Heart left ventricle (tissue), 16 donors: ENCODE data around the gene DOCK4. TPM values are rescaled to one million over a fixed set of nuclear protein-coding genes. Genes with fewer than 3 reads are reported as not detected.

Experiments
- ATAC-seq, 4 donors: fragments of 200-7000 bp; cut with Tn5 transposase; one replicate each; pipeline ENCODE4 v1.9.1; 2020 to 2022; ENCODE audit warnings: moderate library complexity in 4 of 4, mild to moderate bottlenecking in 3 of 4, moderate number of reproducible peaks in 1 of 4
- DNase-seq, 5 donors: peaks; one replicate each; pipeline ENCODE4 v3.0.0-alpha.2; 2020
- H3K27ac ChIP-seq, 12 donors: fragments of 200-600 bp; sonication (generic) in 4 of 12; one replicate each; pipeline versions ENCODE4 v1.5.0 to v1.8.0; 2016 to 2022; ENCODE audit warnings: mild to moderate bottlenecking in 2 of 12
- H3K27me3 ChIP-seq, 9 donors: fragments of 200-600 bp; sonication (generic) in 2 of 9; one replicate each; pipeline versions ENCODE4 v1.5.1 to v1.8.0; 2016 to 2022; ENCODE audit warnings: mild to moderate bottlenecking in 3 of 9
- H3K36me3 ChIP-seq, 9 donors: fragments of 200-600 bp; sonication (generic) in 2 of 9; one replicate each; pipeline versions ENCODE4 v1.5.0 to v1.8.0; 2018 to 2022; ENCODE audit warnings: mild to moderate bottlenecking in 2 of 9
- H3K4me1 ChIP-seq, 12 donors: fragments of 200-600 bp; sonication (generic) in 4 of 12; one replicate each; pipeline versions ENCODE4 v1.5.0 to v1.8.0; 2016 to 2022; ENCODE audit warnings: mild to moderate bottlenecking in 3 of 12
- H3K4me3 ChIP-seq, 12 donors: fragments of 200-600 bp; sonication (generic) in 4 of 12; one replicate each; pipeline versions ENCODE4 v1.5.0 to v1.8.0; 2017 to 2022; ENCODE audit warnings: mild to moderate bottlenecking in 9 of 12, moderate library complexity in 4 of 12
- H3K9me3 ChIP-seq, 12 donors: fragments of 200-600 bp; sonication (generic) in 4 of 12; one replicate each; pipeline versions ENCODE4 v1.5.0 to v1.8.0; 2016 to 2022; ENCODE audit warnings: mild to moderate bottlenecking in 1 of 12
- POLR2A ChIP-seq, 2 donors: fragments of 450-650 bp; IDR thresholded peaks; one replicate each; pipeline ENCODE4 v1.6.1; 2017; ENCODE audit warnings: antibody characterized with exemption in 2 of 2, mild to moderate bottlenecking in 2 of 2, moderate library complexity in 2 of 2
- WGBS, 4 donors: extraction: QIAGEN DNeasy Blood & Tissue Kit in 2 of 4; methylation state at CpG; one replicate each; pipeline versions ENCODE4 v1.1.5 to v1.1.7; 2013 to 2018; 5-methylcytosine and 5-hydroxymethylcytosine counted together
- intact Hi-C, 10 donors: fragments of 100-400 bp; cut with DNase I; formaldehyde crosslinking; loops; one replicate each; pipeline versions ENCODE4 v1.11.1 to v1.14.2; 2022
- polyA plus RNA-seq, 2 donors: library from polyadenylated mRNA; stranded (reverse); fragments of 200-250 nt; gene quantifications; one replicate each; pipeline ENCODE4 v1.2.3, GENCODE V29; 2013
- total RNA-seq, 9 donors: library from RNA; depleted of rRNA in 2 of 9; stranded (reverse); fragments of >200 nt in 2 of 9; fragmentation: NEBNext Ultra II Directional in 3 of 9; extraction: Animal tissue kit (Norgen Biotek cat#: 25700) in 3 of 9; gene quantifications; one replicate each; pipeline versions ENCODE4 v1.1.0 to v1.2.4, GENCODE V29; 2016 to 2023
- TF ChIP-seq, protein P1 (sequence below), 12 donors: fragments of 200-600 bp; sonication (generic) in 4 of 12; IDR thresholded peaks; one replicate each; pipeline versions ENCODE4 v1.5.0 to v1.8.0; 2018 to 2022; ENCODE audit warnings: antibody characterized with exemption in 12 of 12, mild to moderate bottlenecking in 5 of 12
- donor health status: ischemic (EF 13 %, LVEDD 7.1; RV severe dilation, severe dysfunction).
- donor health status: healthy with polysubstance abuse.
- donor health status: DM: no; HTN: yes; CAD: no.
- donor health status: DM: no; HTN: no; CAD: no.
- donor health status: ischemic (EF 25% LVEDD 6.9; RV normal size, moderate dysfunction).
- donor health status: ischemic (EF 25% LVEDD 5.7; RV mildly dilated, moderate dysfunction).
- donor health status: healthy.
- donor health status: DM: yes; HTN: yes; CAD: no.
- donor health status: ischemic (EF 35%, LVEDD 5.7; RV mildly dilated, moderate dysfunction).
- donor health status: nonischemic (EF 11% LVEDD 7.7; RV severe dilation, severe dysfunction).
- donor health status: DM: yes; HTN: yes; CAD: no.
- donor health status: PGD.
- donor health status: ischemic (EF 29% LVEDD 5.4; RV normal size, mild dysfunction).
- donor health status: nonischemic (EF 23%, LVEDD 6.1; RV moderate dilation, normal function).

The DOCK4 gene
- total and polyA plus RNA-seq, 11 donors, result 5.1 to 40.8 (median 13.1) TPM

DNA sequence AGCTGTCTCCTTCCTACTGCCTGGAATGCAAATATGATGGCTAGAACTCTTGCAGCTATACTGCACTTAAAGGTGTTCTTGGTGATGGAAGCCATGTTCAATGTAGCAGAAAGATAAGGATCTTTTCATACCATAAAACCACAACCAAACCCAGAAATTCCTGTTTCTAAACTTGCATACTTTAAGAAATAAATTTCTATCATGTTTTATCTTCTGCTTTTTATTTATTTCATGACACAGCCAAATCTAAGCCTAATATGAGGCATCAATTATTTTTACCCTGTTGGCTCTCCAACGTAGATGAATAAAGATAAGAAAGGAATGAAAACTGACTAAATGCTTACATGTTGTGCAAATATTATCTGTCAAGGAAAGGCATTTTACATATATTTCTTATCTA is 224.1 kb downstream of the DOCK4 start:
- Histone ChIP-seq H3K36me3 (peaks cover 0 to 29% (median 12%) of the 10 kb centered on the region in 9 donors), H3K27me3 (no peaks in the 10 kb centered on the region), H3K27ac (no peak overlapping the region), H3K9me3 (no peaks in the 10 kb centered on the region), H3K4me3 (no peak overlapping the region), H3K4me1 (peaks cover 0 to 20% (median 7%) of the 10 kb centered on the region in 12 donors)
- no peak for DNase-seq
- 82 to 89% (median 88%) methylated on average over 1 of the region's 1 CpG for WGBS, 4 donors
- TF ChIP-seq POLR2A (IDR thresholded peaks at IDR 0.05), result no peak
- TF ChIP-seq, protein P1, sequence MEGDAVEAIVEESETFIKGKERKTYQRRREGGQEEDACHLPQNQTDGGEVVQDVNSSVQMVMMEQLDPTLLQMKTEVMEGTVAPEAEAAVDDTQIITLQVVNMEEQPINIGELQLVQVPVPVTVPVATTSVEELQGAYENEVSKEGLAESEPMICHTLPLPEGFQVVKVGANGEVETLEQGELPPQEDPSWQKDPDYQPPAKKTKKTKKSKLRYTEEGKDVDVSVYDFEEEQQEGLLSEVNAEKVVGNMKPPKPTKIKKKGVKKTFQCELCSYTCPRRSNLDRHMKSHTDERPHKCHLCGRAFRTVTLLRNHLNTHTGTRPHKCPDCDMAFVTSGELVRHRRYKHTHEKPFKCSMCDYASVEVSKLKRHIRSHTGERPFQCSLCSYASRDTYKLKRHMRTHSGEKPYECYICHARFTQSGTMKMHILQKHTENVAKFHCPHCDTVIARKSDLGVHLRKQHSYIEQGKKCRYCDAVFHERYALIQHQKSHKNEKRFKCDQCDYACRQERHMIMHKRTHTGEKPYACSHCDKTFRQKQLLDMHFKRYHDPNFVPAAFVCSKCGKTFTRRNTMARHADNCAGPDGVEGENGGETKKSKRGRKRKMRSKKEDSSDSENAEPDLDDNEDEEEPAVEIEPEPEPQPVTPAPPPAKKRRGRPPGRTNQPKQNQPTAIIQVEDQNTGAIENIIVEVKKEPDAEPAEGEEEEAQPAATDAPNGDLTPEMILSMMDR (IDR thresholded peaks at IDR 0.05), result no peak
- ATAC-seq, result no peak
- intact Hi-C loops, result loop anchor here in 1 of 10 donors (5.0 kb wide), 1 partner anchor 225 kb away; the partner anchor contains the start of genes DOCK4 and ZNF277

DNA sequence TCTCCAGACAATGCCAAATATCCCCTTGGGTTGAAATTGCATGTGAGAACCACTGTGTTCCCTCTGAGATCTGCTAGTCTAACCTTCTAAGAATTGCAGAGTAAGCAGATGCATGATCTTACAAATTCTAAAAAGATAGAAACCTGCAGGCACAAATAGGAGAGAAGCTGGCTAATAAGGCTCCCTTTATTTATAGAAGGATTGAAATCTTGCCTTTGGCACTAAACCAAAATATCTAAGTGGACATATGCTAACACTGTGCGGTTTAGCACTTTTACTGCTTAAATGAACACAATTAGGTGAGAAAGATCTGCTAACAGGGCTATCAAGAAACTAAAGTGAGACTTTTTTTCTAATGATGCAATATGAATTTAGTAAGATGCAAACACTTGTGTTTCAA is 225.5 kb downstream of the DOCK4 start:
- ATAC-seq, result no peak
- H3K4me3 ChIP-seq, result no peak overlapping the region
- peaks cover 0 to 12% (median 0%) of the 10 kb centered on the region in 12 donors for H3K4me1 ChIP-seq
- no peak for TF ChIP-seq POLR2A (IDR thresholded peaks at IDR 0.05)
- TF ChIP-seq, protein P1 (IDR thresholded peaks at IDR 0.05), result no peak
- H3K36me3 ChIP-seq, result peaks cover 0 to 36% (median 14%) of the 10 kb centered on the region in 9 donors
- no peaks in the 10 kb centered on the region for H3K27me3 ChIP-seq
- no peaks in the 10 kb centered on the region for H3K9me3 ChIP-seq
- H3K27ac ChIP-seq, result no peak overlapping the region
- intact Hi-C loops, result loop anchor here in 1 of 10 donors (5.0 kb wide), 1 partner anchor 227 kb away; the partner anchor contains the start of genes DOCK4 and ZNF277
- DNase-seq, result no peak
- WGBS, 4 donors, result 79 to 92% (median 81%) methylated on average over 1 of the region's 1 CpG

- ATAC-seq, result no peak
- TF ChIP-seq, protein P1 (IDR thresholded peaks at IDR 0.05), result no peak
- no peak for TF ChIP-seq POLR2A (IDR thresholded peaks at IDR 0.05)
- no peak overlapping the region for H3K27ac ChIP-seq
- no peaks in the 10 kb centered on the region for H3K27me3 ChIP-seq
- H3K9me3 ChIP-seq, result no peaks in the 10 kb centered on the region
- DNase-seq, result no peak
- WGBS, 4 donors, result 91 to 94% (median 93%) methylated on average over 4 of the region's 4 CpGs
- H3K36me3 ChIP-seq, result peaks cover 0 to 30% (median 8%) of the 10 kb centered on the region in 9 donors
- peaks cover 0 to 17% (median 5%) of the 10 kb centered on the region in 12 donors for H3K4me1 ChIP-seq
- intact Hi-C loops, result no loop called here
- H3K4me3 ChIP-seq, result no peak overlapping the region
Observed at GRCh38 chr7:111975346-111975745, 230.9 kb downstream of the DOCK4 start.

GRCh38 chr7:111960984-111961383 is 245.2 kb downstream of the DOCK4 start:
- Histone ChIP-seq H3K27ac (peak overlapping the region in 1 of 12 donors; percentile 11), H3K4me3 (no peak overlapping the region), H3K36me3 (no peaks in the 10 kb centered on the region), H3K27me3 (no peaks in the 10 kb centered on the region), H3K9me3 (no peaks in the 10 kb centered on the region), H3K4me1 (peaks cover 0 to 23% (median 9%) of the 10 kb centered on the region in 12 donors)
- TF ChIP-seq, protein P1 (IDR thresholded peaks at IDR 0.05), result no peak
- TF ChIP-seq POLR2A (IDR thresholded peaks at IDR 0.05), result no peak
- 87 to 94% (median 94%) methylated on average over 5 of the region's 5 CpGs for WGBS, 4 donors
- intact Hi-C loops, result no loop called here
- ATAC-seq (no peak), DNase-seq (no peak)
